Keratinocyte (primary cell): Measurements from ENCODE around the gene GRAMD1A. TPM values are rescaled to one million over a fixed set of nuclear protein-coding genes. Genes with fewer than 3 reads are reported as not detected.

ENCODE experiments used
- DNase-seq: peaks from one replicate; pipeline ENCODE4 v3.0.0-alpha.2; 2011; ENCODE audit warnings: low read depth, missing footprints, low spot score
- FAIRE-seq: peaks from 2 replicates; lab custom pipeline; 2011; peaks lifted over from hg19 to GRCh38; lab: Jason Lieb, UNC
- H2AFZ ChIP-seq: 2 replicates; pipeline ENCODE4 v1.6.0; 2012; ENCODE audit warnings: low read length, control low read depth, inconsistent platforms; ENCODE audit not compliant: control insufficient read depth
- H3K27ac ChIP-seq: 2 replicates; pipeline ENCODE4 v1.5.1; 2011; ENCODE audit warnings: low read length; ENCODE audit not compliant: control insufficient read depth, insufficient read depth
- H3K27me3 ChIP-seq: 3 replicates; pipeline ENCODE4 v1.6.0; 2011; ENCODE audit warnings: low read length; ENCODE audit not compliant: control insufficient read depth, insufficient read depth; ENCODE audit errors: extremely low read depth
- H3K36me3 ChIP-seq, 2 experiments: 2 replicates in 1 of 2; 3 replicates in 1 of 2; pipeline ENCODE4 v1.5.1; 2011; ENCODE audit warnings: low read length in 2 of 2, mild to moderate bottlenecking in 1 of 2; ENCODE audit not compliant: control insufficient read depth in 2 of 2, insufficient read depth in 2 of 2; ENCODE audit errors: extremely low read depth in 1 of 2
- H3K4me1 ChIP-seq: 3 replicates; pipeline ENCODE4 v1.5.1; 2011; ENCODE audit warnings: low read length; ENCODE audit not compliant: control insufficient read depth, insufficient read depth; ENCODE audit errors: extremely low read depth
- H3K4me2 ChIP-seq: 3 replicates; pipeline ENCODE4 v1.6.0; 2011; ENCODE audit warnings: low read depth, low read length; ENCODE audit not compliant: control insufficient read depth, insufficient read depth; ENCODE audit errors: extremely low read depth
- H3K4me3 ChIP-seq, 3 experiments: fragments of 200-600 bp in 1 of 3; sonication (generic) in 1 of 3; 2 replicates in 2 of 3; 3 replicates in 1 of 3; pipeline ENCODE4 v1.5.1; 2011 to 2016; ENCODE audit warnings: low read length in 3 of 3, mild to moderate bottlenecking in 3 of 3, control low read depth in 2 of 3, inconsistent platforms in 1 of 3, low read depth in 1 of 3, mixed read lengths in 1 of 3, mixed run types in 1 of 3, moderate library complexity in 1 of 3; ENCODE audit not compliant: control insufficient read depth in 2 of 3, insufficient read depth in 2 of 3; ENCODE audit errors: extremely low read depth in 1 of 3
- H3K79me2 ChIP-seq: 2 replicates; pipeline ENCODE4 v1.6.0; 2012; ENCODE audit warnings: low read length; ENCODE audit not compliant: control insufficient read depth, insufficient read depth
- H3K9ac ChIP-seq: 3 replicates; pipeline ENCODE4 v1.6.0; 2011; ENCODE audit warnings: low read length; ENCODE audit not compliant: control insufficient read depth, insufficient read depth; ENCODE audit errors: extremely low read depth
- H3K9me1 ChIP-seq: 3 replicates; pipeline ENCODE4 v1.6.0; 2011; ENCODE audit warnings: low read length; ENCODE audit not compliant: control insufficient read depth, insufficient read depth; ENCODE audit errors: extremely low read depth
- H3K9me3 ChIP-seq: 2 replicates; pipeline ENCODE4 v1.5.1; 2012; ENCODE audit warnings: low read depth, low read length; ENCODE audit not compliant: control insufficient read depth
- H4K20me1 ChIP-seq: 3 replicates; pipeline ENCODE4 v1.6.0; 2011; ENCODE audit warnings: low read length; ENCODE audit not compliant: control insufficient read depth, insufficient read depth; ENCODE audit errors: extremely low read depth
- EZH2 ChIP-seq: IDR thresholded peaks from one replicate; pipeline ENCODE4 v1.6.1; 2012; ENCODE audit warnings: inconsistent platforms, mild to moderate bottlenecking, low read length, moderate library complexity
- dilution Hi-C: fragments of 300-500 bp; cut with MboI; formaldehyde crosslinking; loops from one replicate; pipeline ENCODE4 v1.7.0; 2020; ENCODE audit warnings: low sequenced_read_pairs; ENCODE audit not compliant: extremely low pct_ligation_motif_present
- polyA plus RNA-seq, 5 experiments: library from polyadenylated mRNA; depleted of rRNA in 3 of 5; stranded (reverse) in 3 of 5; stranded (forward) in 1 of 5; unstranded in 1 of 5; fragments of >200 nt; gene quantifications; 1 replicate in 1 of 5; 2 replicates in 3 of 5; 3 replicates in 1 of 5; pipeline versions ENCODE4 v1.2.1 to v1.2.3, GENCODE V29; 2011 to 2012; ENCODE audit warnings: missing spikeins in 2 of 5, low read depth in 1 of 5, low replicate concordance in 1 of 5
- TF ChIP-seq, protein P1 (sequence below), 3 experiments: IDR thresholded peaks in 1 of 3; conservative IDR thresholded peaks in 1 of 3; optimal IDR thresholded peaks in 1 of 3; 2 replicates in 2 of 3; 3 replicates in 1 of 3; pipeline versions ENCODE3 to v1.5.1; 2011; ENCODE audit warnings: low read length in 3 of 3, mild to moderate bottlenecking in 3 of 3, moderate library complexity in 2 of 3, control low read depth in 1 of 3, inconsistent platforms in 1 of 3; ENCODE audit not compliant: insufficient read depth in 2 of 3; ENCODE audit errors: extremely low read depth in 1 of 3

The GRAMD1A gene
- polyA plus RNA-seq, 1 donor (not counting 4 experiments of a cell fraction or from before 2014, with no cell fraction given) = 24.6 TPM

DNA sequence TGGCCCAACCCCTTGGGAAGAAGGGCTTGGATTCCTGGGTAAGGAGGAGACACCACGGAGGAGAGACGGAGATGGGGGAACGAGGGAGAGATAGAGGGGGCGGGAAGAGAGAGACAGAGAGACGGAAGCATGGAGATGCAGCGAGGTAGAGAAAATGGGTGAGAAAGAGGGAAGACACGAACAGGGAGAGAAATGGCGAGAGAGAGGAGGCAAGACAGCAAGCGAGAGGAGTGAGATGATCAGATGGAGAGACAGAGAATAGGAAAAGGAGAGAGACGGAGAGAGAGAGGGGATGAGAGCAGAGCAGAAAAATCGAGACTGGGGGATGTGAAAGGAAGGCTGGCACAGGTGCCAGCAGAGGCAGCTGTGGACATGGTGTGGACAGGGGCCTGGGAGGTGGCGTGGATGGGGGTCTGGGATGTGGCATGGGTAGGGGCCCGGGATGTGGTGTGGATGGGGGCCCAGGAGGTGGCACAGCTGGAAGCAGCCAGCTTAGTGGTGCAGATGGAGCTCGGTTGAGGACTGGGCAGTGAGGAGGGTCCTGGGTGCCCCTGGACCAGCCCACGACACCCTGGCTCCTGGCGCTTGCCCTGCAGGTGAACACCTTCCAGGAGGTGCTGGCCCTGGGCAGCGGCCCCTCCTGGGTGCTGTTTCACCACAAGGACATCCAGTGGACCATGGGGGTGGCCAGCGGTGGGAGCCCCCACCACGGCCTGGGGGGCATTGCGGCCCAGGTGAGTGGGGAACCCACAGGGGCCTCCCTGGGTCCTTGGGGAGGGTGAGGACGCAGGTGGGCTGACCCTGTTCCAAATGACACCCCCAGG, 75.3 kb downstream of the GRAMD1A start:
- Histone ChIP-seq H3K27ac (no peak overlapping the region), H4K20me1 (no peaks in the 10 kb centered on the region), H3K9me3 (peaks cover 3% of the 10 kb centered on the region), H3K9me1 (no peaks in the 10 kb centered on the region), H3K4me3 (no peak overlapping the region), H3K4me1 (no peaks in the 10 kb centered on the region), H3K79me2 (no peaks in the 10 kb centered on the region), H3K9ac (no peak overlapping the region), H2AFZ (no peak overlapping the region), H3K4me2 (no peak overlapping the region), H3K27me3 (no peaks in the 10 kb centered on the region), H3K36me3 (no peaks in the 10 kb centered on the region)
- TF ChIP-seq, protein P1, sequence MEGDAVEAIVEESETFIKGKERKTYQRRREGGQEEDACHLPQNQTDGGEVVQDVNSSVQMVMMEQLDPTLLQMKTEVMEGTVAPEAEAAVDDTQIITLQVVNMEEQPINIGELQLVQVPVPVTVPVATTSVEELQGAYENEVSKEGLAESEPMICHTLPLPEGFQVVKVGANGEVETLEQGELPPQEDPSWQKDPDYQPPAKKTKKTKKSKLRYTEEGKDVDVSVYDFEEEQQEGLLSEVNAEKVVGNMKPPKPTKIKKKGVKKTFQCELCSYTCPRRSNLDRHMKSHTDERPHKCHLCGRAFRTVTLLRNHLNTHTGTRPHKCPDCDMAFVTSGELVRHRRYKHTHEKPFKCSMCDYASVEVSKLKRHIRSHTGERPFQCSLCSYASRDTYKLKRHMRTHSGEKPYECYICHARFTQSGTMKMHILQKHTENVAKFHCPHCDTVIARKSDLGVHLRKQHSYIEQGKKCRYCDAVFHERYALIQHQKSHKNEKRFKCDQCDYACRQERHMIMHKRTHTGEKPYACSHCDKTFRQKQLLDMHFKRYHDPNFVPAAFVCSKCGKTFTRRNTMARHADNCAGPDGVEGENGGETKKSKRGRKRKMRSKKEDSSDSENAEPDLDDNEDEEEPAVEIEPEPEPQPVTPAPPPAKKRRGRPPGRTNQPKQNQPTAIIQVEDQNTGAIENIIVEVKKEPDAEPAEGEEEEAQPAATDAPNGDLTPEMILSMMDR (optimal IDR thresholded peaks at IDR 0.05 in 1 of 3, IDR thresholded peaks at IDR 0.05 in 1 of 3, conservative IDR thresholded peaks at IDR 0.05 in 1 of 3; ENCODE audit: extremely low read depth in 1 of 3, insufficient read depth in 2 of 3, low read length in 3 of 3) = no peak
- TF ChIP-seq EZH2 = no peak
- DNase-seq (no peak), FAIRE-seq (no peak)
- dilution Hi-C loops = no loop called here

DNA sequence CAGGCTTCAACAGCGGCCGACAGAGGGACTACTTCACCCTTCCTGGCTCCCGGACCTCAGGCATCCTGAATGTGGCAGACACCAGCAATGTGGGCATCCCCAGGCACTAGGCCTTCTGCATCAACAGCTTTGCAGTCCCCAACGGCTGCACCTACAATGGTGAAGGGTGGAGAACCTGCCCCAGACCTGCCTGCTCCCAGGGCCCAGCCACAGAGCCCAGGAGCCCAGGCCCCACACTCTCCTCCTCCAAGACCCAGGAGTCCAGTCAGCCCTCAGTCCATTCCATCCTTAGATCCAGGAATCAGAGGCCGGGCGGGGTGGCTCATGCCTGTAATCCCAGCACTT, 75.9 kb downstream of the GRAMD1A start:
- Histone ChIP-seq H3K9me3 (no peaks in the 10 kb centered on the region), H3K4me1 (no peaks in the 10 kb centered on the region), H3K4me2 (no peak overlapping the region), H3K9me1 (no peaks in the 10 kb centered on the region), H3K79me2 (no peaks in the 10 kb centered on the region), H2AFZ (no peak overlapping the region), H3K27me3 (no peaks in the 10 kb centered on the region), H3K27ac (no peak overlapping the region), H4K20me1 (no peaks in the 10 kb centered on the region), H3K36me3 (no peaks in the 10 kb centered on the region), H3K9ac (no peak overlapping the region), H3K4me3 (no peak overlapping the region)
- dilution Hi-C loops = no loop called here
- TF ChIP-seq EZH2 = no peak
- TF ChIP-seq, protein P1 (optimal IDR thresholded peaks at IDR 0.05 in 1 of 3, IDR thresholded peaks at IDR 0.05 in 1 of 3, conservative IDR thresholded peaks at IDR 0.05 in 1 of 3; ENCODE audit: extremely low read depth in 1 of 3, insufficient read depth in 2 of 3, low read length in 3 of 3) = no peak
- FAIRE-seq = no peak
- no peak for DNase-seq

Other genes with a start within 250 kb of the GRAMD1A start
- gene ZNF599, start 227.1 kb upstream of the GRAMD1A start, polyA plus RNA-seq = 2.8 to 5.3 TPM (median 3.6 TPM) in 3 replicates
- 2.8 to 4.6 TPM (median 4.1 TPM) in 3 replicates for gene ZNF30, start 73.4 kb upstream of the GRAMD1A start, polyA plus RNA-seq
- 1.9 to 2.5 TPM (median 2.0 TPM) in 3 replicates for gene ZNF792, start 36.1 kb upstream of the GRAMD1A start, polyA plus RNA-seq
- 0.30 to 0.46 TPM (median 0.45 TPM) in 3 replicates for gene SCN1B, start 30.1 kb downstream of the GRAMD1A start, polyA plus RNA-seq
- not detected in 3 replicates for gene HPN, start 41.4 kb downstream of the GRAMD1A start, polyA plus RNA-seq
- 563 to 2,415 TPM (median 851 TPM) in 3 replicates for gene FXYD3, start 115.5 kb downstream of the GRAMD1A start, polyA plus RNA-seq
- gene LGI4, start 134.7 kb downstream of the GRAMD1A start, polyA plus RNA-seq = 0.01 to 0.14 TPM (median 0.10 TPM) in 3 replicates
- 0.14 to 0.23 TPM (median 0.19 TPM) in 3 replicates for gene FXYD1, start 138.5 kb downstream of the GRAMD1A start, polyA plus RNA-seq
- 0.36 TPM in 1 of 3 replicates, not detected in the others for gene FXYD7, start 142.9 kb downstream of the GRAMD1A start, polyA plus RNA-seq
- 82.5 to 457 TPM (median 122 TPM) in 3 replicates for gene FXYD5, start 154.4 kb downstream of the GRAMD1A start, polyA plus RNA-seq
- gene FAM187B, start 228.4 kb downstream of the GRAMD1A start, polyA plus RNA-seq = not detected in 3 replicates
- 51.3 to 101 TPM (median 79.2 TPM) in 3 replicates for gene LSR, start 248.7 kb downstream of the GRAMD1A start, polyA plus RNA-seq